Measurements from ENCODE around the gene LAPTM5. TPM values are rescaled to one million over a fixed set of nuclear protein-coding genes. Genes with fewer than 3 reads are reported as not detected.

The LAPTM5 gene
- total RNA-seq, 1 experiment from 2014 or later, result 1.9 TPM

DNA sequence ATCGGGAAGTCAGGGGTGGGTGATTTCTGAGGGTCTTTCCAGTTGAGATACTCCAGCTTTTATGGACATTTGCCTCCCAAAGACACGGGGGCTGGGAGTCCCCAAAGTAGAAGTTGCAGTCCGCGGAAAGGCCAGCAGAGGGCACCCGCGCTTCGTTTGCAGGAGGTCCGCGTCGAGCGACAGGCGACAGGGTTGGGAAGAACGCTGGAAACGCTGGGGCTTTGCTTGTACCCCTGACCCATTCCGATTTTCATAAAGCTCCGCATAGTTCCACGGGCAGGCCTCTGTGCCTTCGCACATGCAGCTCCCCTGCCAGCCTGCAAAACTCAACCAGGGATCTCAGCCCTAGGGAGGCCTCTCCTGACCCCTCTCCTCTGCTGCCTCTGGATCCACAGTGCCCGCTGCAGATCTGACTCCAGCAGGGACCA is 44.2 kb upstream of the LAPTM5 start:
- POLR2A ChIA-PET, result interaction anchor here (0.7 to 1.0 kb wide), 2 partner anchors 110 to 120 kb away, joined by 3 read pairs; no protein-coding TSS in a partner anchor
- peak; percentile 86 for ATAC-seq

DNA sequence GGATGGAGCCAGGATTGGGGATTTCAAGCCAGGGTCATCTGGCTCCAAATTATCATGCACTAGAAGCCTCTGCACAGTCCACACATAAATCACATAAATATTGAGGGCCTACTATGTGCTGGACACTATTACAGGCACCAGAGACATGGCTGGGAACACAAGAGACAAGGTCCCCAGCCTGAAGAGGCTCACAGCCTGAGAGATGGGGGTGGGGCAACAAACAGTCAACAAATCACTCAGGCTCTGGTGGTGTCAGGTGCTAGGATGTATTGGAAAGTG is 41.6 kb upstream of the LAPTM5 start:
- intact Hi-C loops (cut with micrococcal nuclease; ENCODE audit: unreplicated experiment), result no loop called here
- H3K27me3 ChIP-seq (ENCODE audit: control insufficient read depth, insufficient read depth, low read length), result no peaks in the 10 kb centered on the region
- BruUV-seq (replicated peaks), result no TSS peak
- no peak overlapping the region for H3K4me3 ChIP-seq (ENCODE audit: low read depth in 2 of 2, low read length in 2 of 2)
- DNase-seq (ENCODE audit: low read depth, low spot score) (no peak), ATAC-seq (no peak)
- CTCF ChIA-PET, result no interaction called here
- TF ChIP-seq, protein P1, sequence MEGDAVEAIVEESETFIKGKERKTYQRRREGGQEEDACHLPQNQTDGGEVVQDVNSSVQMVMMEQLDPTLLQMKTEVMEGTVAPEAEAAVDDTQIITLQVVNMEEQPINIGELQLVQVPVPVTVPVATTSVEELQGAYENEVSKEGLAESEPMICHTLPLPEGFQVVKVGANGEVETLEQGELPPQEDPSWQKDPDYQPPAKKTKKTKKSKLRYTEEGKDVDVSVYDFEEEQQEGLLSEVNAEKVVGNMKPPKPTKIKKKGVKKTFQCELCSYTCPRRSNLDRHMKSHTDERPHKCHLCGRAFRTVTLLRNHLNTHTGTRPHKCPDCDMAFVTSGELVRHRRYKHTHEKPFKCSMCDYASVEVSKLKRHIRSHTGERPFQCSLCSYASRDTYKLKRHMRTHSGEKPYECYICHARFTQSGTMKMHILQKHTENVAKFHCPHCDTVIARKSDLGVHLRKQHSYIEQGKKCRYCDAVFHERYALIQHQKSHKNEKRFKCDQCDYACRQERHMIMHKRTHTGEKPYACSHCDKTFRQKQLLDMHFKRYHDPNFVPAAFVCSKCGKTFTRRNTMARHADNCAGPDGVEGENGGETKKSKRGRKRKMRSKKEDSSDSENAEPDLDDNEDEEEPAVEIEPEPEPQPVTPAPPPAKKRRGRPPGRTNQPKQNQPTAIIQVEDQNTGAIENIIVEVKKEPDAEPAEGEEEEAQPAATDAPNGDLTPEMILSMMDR (IDR thresholded peaks at IDR 0.05), result no peak
- H3K4me1 ChIP-seq (ENCODE audit: control insufficient read depth, insufficient read depth, low read length), result no peaks in the 10 kb centered on the region
- POLR2A ChIA-PET, result interaction anchor here (0.6 kb wide), 1 partner anchor 12 kb away, joined by 13 read pairs; no protein-coding TSS in a partner anchor
- no peaks in the 10 kb centered on the region for H3K36me3 ChIP-seq (ENCODE audit: control insufficient read depth, insufficient read depth, low read length)
- no peak overlapping the region for H3K27ac ChIP-seq (ENCODE audit: low read length)
- no peaks in the 10 kb centered on the region for H3K9me3 ChIP-seq (ENCODE audit: control insufficient read depth, insufficient read depth, low read depth, low read length)
- in situ Hi-C loops (cut with HindIII; ENCODE audit: low pct_unique_long_range_greater_than_20kb, low sequenced_read_pairs), result no loop called here

More for the DNA sequence above, 44.2 kb upstream of the LAPTM5 start:
- DNase-seq (ENCODE audit: low read depth, low spot score), result no peak
- Histone ChIP-seq H3K36me3 (ENCODE audit: control insufficient read depth, insufficient read depth, low read length) (no peaks in the 10 kb centered on the region), H3K4me3 (ENCODE audit: low read depth in 2 of 2, low read length in 2 of 2) (peak overlapping the region in 1 of 2 experiments; percentile 36; a peak in 2 of 4 replicates), H3K4me1 (ENCODE audit: control insufficient read depth, insufficient read depth, low read length) (no peaks in the 10 kb centered on the region), H3K27me3 (ENCODE audit: control insufficient read depth, insufficient read depth, low read length) (no peaks in the 10 kb centered on the region), H3K27ac (ENCODE audit: low read length) (no peak overlapping the region), H3K9me3 (ENCODE audit: control insufficient read depth, insufficient read depth, low read depth, low read length) (no peaks in the 10 kb centered on the region)
- no TSS peak for BruUV-seq (replicated peaks)
- TF ChIP-seq TCF7L2 (IDR thresholded peaks at IDR 0.05; ENCODE audit: low read depth, low read length) (no peak), SIN3A (IDR thresholded peaks at IDR 0.05; ENCODE audit: borderline replicate concordance, insufficient read depth, low read depth, low read length) (no peak), POLR2AphosphoS5 (IDR thresholded peaks at IDR 0.05; ENCODE audit: low read depth, low read length) (no peak)
- TF ChIP-seq, protein P2, sequence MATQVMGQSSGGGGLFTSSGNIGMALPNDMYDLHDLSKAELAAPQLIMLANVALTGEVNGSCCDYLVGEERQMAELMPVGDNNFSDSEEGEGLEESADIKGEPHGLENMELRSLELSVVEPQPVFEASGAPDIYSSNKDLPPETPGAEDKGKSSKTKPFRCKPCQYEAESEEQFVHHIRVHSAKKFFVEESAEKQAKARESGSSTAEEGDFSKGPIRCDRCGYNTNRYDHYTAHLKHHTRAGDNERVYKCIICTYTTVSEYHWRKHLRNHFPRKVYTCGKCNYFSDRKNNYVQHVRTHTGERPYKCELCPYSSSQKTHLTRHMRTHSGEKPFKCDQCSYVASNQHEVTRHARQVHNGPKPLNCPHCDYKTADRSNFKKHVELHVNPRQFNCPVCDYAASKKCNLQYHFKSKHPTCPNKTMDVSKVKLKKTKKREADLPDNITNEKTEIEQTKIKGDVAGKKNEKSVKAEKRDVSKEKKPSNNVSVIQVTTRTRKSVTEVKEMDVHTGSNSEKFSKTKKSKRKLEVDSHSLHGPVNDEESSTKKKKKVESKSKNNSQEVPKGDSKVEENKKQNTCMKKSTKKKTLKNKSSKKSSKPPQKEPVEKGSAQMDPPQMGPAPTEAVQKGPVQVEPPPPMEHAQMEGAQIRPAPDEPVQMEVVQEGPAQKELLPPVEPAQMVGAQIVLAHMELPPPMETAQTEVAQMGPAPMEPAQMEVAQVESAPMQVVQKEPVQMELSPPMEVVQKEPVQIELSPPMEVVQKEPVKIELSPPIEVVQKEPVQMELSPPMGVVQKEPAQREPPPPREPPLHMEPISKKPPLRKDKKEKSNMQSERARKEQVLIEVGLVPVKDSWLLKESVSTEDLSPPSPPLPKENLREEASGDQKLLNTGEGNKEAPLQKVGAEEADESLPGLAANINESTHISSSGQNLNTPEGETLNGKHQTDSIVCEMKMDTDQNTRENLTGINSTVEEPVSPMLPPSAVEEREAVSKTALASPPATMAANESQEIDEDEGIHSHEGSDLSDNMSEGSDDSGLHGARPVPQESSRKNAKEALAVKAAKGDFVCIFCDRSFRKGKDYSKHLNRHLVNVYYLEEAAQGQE (IDR thresholded peaks at IDR 0.05; ENCODE audit: insufficient read depth in 1 of 2, low read depth in 2 of 2, low read length in 1 of 2), result 0 out of 4 replicates have a peak, but pooled peaks of 1 of the 2 experiments have one; percentile 17
- TF ChIP-seq, protein P1 (IDR thresholded peaks at IDR 0.05), result peak; percentile 98
- in situ Hi-C loops (cut with HindIII; ENCODE audit: low pct_unique_long_range_greater_than_20kb, low sequenced_read_pairs), result loop anchor here (25.0 kb wide), 1 partner anchor 111 kb away; the partner anchor contains the start of gene SDC3
- intact Hi-C loops (cut with micrococcal nuclease; ENCODE audit: unreplicated experiment), result loop anchor here (1.0 kb wide), 1 partner anchor 110 kb away; no protein-coding TSS in a partner anchor
- CTCF ChIA-PET, result interaction anchor here (0.5 to 4.4 kb wide), 8 partner anchors 11 to 294 kb away, joined by 3 to 71 read pairs (median 4); no protein-coding TSS in a partner anchor
